Astrocyte of the cerebellum (primary cell): ENCODE data around the gene CENPP.

ENCODE experiments used
- DNase-seq: peaks from one replicate; pipeline ENCODE4 v3.0.0-alpha.2; 2011; ENCODE audit warnings: low read depth
- H3K4me3 ChIP-seq: 2 replicates; pipeline ENCODE4 v1.5.1; 2011; ENCODE audit warnings: mild to moderate bottlenecking, low read depth, low read length, moderate library complexity
- CTCF ChIP-seq: IDR thresholded peaks from 2 replicates; pipeline ENCODE4 v1.5.1; 2012; ENCODE audit warnings: low read length, low read depth, moderate library complexity, mild to moderate bottlenecking; ENCODE audit errors: missing control alignments
- in situ Hi-C: cut with HindIII; loops from 2 replicates; pipeline ENCODE4 v1.10.0; 2017; ENCODE audit warnings: low sequenced_read_pairs

Gene CENPP

GRCh38 chr9:92636627-92637026 is 310.9 kb downstream of the CENPP start:
- TF ChIP-seq CTCF, result peak; percentile 6
- in situ Hi-C loops, result no loop called here

GRCh38 chr9:92637326-92637725 is 311.6 kb downstream of the CENPP start:
- H3K4me3 ChIP-seq, result no peak overlapping the region
- no peak for TF ChIP-seq CTCF
- DNase-seq, result no peak
- in situ Hi-C loops, result no loop called here

More at GRCh38 chr9:92636627-92637026, 310.9 kb downstream of the CENPP start:
- no peak for DNase-seq
- H3K4me3 ChIP-seq, result no peak overlapping the region

GRCh38 chr9:92637886-92638620 is 312.3 kb downstream of the CENPP start:
- no peak for TF ChIP-seq CTCF
- DNase-seq, result no peak
- in situ Hi-C loops, result no loop called here

GRCh38 chr9:92638621-92639101 is 312.9 kb downstream of the CENPP start:
- DNase-seq, result no peak
- in situ Hi-C loops, result no loop called here
- no peak for TF ChIP-seq CTCF
- no peak overlapping the region for H3K4me3 ChIP-seq

More at GRCh38 chr9:92637886-92638620, 312.3 kb downstream of the CENPP start:
- no peak overlapping the region for H3K4me3 ChIP-seq

DNA sequence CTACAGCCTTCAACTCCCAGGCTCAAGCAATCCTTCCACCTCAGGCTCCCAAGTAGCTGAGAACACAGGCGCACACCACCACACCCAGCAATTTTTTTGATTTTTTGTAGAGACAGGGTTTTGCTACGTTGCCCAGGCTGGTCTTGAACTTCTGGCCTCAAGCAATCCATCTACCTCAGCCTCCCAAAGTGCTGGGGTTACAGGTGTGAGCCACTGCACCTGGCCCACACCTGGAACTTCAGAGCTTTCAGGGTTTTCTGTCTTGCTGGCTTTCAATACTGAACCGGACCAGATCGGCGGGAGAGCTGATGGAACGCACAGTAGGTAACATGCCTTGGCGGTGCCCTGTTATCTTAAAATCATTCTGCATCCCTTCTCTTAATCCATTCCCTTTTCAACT is 313.4 kb downstream of the CENPP start:
- no peak for TF ChIP-seq CTCF
- no peak overlapping the region for H3K4me3 ChIP-seq
- in situ Hi-C loops, result no loop called here
- no peak for DNase-seq

- in situ Hi-C loops, result no loop called here
- no peak overlapping the region for H3K4me3 ChIP-seq
- no peak for DNase-seq
- TF ChIP-seq CTCF, result no peak
Observed at GRCh38 chr9:92639791-92640271, 314.1 kb downstream of the CENPP start.
